ENCODE results near the gene POLE.

The POLE gene, protein sequence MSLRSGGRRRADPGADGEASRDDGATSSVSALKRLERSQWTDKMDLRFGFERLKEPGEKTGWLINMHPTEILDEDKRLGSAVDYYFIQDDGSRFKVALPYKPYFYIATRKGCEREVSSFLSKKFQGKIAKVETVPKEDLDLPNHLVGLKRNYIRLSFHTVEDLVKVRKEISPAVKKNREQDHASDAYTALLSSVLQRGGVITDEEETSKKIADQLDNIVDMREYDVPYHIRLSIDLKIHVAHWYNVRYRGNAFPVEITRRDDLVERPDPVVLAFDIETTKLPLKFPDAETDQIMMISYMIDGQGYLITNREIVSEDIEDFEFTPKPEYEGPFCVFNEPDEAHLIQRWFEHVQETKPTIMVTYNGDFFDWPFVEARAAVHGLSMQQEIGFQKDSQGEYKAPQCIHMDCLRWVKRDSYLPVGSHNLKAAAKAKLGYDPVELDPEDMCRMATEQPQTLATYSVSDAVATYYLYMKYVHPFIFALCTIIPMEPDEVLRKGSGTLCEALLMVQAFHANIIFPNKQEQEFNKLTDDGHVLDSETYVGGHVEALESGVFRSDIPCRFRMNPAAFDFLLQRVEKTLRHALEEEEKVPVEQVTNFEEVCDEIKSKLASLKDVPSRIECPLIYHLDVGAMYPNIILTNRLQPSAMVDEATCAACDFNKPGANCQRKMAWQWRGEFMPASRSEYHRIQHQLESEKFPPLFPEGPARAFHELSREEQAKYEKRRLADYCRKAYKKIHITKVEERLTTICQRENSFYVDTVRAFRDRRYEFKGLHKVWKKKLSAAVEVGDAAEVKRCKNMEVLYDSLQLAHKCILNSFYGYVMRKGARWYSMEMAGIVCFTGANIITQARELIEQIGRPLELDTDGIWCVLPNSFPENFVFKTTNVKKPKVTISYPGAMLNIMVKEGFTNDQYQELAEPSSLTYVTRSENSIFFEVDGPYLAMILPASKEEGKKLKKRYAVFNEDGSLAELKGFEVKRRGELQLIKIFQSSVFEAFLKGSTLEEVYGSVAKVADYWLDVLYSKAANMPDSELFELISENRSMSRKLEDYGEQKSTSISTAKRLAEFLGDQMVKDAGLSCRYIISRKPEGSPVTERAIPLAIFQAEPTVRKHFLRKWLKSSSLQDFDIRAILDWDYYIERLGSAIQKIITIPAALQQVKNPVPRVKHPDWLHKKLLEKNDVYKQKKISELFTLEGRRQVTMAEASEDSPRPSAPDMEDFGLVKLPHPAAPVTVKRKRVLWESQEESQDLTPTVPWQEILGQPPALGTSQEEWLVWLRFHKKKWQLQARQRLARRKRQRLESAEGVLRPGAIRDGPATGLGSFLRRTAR (N-terminal part only)

DNA sequence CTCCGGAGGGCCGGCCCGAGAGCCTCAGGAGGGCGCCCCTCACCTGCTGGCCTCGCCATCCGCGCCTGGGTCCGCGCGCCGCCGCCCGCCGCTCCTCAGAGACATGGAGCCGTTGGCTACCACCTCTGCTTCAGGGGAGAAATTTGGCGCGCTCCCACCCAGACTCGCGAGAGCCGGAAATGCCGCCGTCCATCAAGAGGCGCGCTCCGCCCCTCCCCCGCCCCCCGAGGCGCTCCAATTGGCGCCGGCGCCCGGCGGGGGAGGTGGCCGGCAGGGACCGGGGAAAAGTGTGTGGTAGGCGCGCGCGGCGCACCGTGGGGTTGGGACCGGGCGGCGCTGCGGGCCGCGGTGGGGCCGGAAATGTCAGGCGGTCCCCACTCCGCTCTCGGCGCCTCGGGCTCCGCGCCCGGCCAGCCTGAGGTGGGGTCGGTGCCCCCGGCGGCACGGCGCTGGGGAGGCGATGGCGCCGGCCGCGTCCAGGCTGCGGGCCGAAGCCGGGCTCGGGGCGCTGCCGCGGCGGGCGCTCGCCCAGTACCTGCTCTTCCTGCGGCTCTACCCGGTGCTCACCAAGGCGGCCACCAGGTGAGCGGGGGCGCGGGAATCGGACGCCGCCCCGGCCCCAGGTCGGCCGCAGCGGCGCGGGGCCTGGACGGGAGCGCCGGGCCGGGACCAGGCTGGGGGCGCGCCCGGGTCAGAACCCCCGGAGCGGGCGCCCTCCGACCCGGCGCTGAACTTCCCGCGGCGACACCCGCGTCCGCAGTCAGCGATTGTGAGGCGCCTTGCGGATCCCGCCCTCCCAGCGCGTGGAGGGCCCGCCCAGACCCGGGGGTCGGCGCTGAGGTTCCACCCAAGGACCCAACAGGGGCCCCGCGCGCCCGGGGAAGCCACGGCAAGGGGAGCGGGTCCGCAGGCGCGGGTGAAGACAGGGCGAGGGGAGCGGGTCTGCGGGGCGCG lies at the start of gene POLE, which contains the start of gene PXMP2:
TSS of gene POLE (minus strand) at position 132 of the 954 bp plus-strand sequence. CDS start at position 105, 27 bp downstream.
TSS of gene PXMP2 (plus strand) at position 377 of the 954 bp plus-strand sequence. CDS start at position 461, 84 bp downstream.
- DNase-seq = peak; percentile 94

DNA sequence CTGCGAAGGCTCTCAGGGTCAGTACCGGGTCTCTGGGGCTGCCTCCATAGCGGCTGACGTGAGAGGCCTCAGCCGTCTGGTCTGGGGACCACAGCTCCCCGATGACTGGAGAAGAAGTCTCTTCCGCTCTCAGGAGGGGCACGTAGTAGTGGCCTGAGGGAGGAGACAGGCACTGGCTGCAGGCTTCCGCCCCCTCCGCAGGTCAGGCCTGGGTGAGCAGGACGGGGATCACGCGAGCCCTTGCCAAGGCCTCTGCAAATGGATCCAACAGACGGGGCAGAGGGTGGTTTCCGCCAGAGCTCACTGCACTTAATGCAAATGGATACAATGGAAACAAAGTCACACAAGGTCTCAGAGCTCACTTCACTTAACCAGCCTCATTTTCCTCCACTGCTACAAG lies 49.8 kb upstream of the POLE start:
- no peak for DNase-seq

DNA sequence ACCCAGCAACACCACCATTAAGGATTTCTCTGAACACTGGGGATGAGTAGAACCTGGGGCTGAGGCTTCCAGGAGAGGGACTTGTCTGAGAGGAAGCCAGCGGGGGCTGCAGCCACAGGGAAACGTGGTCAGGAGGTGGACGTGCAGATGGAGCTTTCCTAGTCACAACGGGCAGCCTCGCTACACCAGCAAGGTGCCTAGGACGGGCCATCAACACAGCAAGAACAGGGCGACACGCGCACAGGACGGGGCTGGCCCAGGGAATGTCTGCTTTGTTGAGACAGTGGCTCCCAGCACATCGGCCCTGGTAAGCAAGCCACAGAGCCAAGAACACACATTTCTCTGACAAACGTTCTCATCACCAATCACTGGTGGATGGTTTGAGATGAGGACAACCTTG lies 49.2 kb upstream of the POLE start:
- no peak for DNase-seq

DNA sequence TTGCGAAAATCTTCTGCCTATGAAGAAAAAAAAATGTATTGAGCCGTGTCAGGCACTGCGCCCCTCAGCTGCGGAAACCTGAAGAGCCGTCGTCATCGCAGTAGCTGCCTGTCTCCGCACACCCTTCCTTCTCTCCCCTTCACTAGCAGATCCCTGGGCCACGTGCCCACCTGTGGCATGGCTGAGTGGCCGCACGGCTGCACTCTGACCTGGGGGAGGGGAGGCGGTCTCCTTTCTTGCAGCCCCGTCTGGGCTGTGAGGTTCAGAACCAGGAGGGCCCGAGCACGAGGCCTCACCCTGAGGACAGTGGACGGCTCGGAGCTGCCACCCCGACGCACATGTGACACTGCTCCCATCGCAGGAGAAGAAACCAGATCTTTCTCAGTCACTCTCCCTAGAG lies 48.4 kb upstream of the POLE start:
- DNase-seq = no peak

DNA sequence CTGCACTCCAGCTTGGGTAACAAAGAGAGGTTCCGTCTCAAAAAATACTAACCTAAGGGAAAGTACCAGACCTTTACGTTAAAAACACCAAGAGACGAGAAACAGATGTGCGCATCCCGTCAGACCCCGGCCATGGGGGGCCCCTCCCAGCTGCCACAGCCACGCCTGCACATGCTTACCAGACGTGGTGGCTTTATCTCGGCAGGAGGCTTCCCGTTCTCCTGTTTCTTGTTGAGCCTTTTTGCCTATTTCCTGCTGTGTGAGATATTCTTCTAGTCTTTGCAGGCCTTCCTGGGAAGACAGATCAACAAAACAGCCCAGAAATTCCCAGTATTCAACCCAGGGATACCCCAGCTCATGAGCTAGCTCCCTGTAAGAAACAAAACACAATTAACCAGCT lies 47.1 kb upstream of the POLE start:
- DNase-seq = no peak

DNA sequence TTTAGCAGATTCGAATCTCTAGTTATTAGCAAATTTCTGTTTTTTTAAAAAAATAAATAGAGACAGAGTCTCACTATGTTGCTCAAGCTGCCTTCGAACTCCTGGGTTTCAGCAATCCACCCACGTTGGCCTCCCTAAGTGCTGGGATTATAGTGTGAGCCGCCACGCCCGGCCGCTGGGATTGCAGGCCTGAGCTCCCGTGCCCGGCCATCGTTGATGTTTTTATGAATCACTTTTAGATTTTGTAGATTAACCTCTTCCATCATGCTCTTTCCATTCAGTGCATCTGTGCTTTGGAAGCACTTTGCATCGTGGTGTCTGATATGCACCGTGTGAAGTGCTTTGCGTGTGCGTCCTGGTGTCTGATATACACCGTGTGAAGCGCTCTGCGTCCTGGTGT lies 44.4 kb upstream of the POLE start:
- no peak for DNase-seq

DNA sequence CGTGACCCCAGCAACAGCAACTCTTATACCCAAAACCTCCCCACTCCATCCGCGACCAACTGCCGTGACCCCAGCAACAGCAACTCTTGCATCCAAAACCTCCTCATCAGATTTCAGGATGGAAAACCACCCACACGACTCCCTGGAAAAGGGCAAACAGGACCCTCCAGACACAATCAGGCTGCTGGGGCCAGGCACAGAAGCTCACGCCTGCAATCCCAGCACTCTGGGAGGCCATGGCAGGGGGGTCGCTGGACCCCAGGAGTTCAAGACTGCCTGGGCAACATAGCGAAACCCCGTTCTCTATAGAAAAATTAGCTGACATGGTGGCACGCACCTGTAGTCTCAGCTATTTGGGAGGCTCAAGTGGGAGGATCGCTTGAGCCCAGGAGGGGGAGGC lies 43.2 kb upstream of the POLE start:
- DNase-seq = no peak

DNA sequence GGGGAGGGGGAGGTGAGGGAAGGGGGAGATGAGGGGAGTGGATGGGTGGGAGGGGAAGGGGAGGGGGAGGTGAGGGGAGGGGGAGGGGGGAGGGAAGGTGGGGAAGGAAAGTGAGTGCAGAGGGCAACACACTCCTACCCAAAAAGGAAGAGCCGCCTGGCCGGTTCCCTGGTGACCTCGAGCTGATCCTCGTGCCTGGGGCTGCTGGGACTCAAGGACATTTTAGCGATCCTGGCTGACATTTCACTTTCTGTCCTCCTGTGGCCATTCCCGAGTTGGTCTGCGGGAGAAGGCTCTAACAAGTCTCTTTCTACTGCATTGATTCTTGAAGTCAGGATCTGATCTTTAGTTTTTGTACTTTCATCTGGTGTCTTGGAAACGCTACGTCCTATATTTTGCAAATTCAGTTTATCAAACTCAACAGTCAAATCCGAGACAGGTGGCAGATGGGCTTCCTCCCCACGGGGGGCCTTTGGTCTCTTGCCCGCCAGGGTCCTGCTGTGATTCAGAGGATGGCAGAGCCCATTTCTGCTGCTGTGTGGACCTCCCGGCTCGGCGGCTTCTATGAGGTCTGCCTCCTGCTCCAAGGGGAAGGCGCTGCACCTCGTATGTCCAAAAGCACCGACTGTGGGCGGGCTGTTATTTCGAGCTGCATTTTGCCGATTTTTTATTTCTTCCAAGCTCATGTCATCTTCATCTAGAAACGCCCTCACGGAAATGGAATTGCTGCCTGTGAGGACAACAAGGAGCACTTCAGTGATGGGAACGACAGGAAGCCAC lies 42.6 kb upstream of the POLE start:
- no peak for DNase-seq

DNA sequence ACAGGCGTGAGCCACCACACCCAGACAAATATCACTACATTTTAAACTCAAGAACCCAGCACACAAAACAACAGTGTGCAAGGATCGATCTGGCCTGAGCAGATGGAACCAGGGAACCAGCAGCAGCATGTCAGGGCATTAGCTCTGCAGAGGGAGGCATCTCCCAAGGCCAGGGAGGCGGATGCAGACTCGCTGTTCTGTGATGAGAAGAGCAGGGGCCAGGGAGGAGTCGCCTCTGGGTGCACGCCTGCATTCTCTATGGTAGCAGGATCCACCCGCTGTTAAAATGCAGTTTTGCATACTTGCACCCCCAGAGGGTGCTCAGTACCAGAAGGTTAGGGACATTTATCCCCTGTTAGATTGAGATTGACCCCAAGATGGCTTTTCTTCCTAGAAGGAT lies 41.4 kb upstream of the POLE start:
- no peak for DNase-seq

DNA sequence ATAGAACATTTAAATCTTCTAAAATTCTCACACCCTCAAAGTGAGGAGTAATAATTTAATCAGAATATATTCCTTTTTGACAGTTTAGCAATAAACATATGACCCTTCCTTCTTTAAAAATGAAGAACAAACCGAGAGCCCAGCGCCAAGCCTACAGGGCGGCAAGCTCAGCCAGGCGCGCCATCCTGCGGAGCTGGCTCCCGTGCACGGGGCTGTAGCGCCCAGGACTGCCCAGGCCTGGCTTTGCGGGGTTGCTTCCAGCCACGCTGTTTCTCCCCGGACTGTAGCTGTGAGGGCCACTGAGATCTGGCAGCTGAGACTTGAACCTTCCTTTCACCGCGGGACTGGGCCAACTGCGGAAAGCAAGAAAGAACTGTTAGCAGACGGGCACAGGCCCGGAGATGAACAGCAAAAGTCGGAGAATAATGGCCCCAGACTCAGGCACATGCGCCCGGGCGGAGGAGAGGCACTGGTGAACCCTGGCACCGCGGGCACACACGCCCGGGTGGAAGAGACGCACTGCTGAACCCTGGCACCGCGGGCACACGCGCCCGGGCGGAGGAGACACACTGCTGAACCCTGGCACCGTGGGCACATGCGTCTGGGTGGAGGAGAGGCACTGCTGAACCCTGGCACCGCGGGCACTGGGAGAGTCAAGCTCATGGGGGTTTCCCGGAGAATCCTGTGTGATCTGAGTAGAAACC lies 40.1 kb upstream of the POLE start:
- DNase-seq = no peak

DNA sequence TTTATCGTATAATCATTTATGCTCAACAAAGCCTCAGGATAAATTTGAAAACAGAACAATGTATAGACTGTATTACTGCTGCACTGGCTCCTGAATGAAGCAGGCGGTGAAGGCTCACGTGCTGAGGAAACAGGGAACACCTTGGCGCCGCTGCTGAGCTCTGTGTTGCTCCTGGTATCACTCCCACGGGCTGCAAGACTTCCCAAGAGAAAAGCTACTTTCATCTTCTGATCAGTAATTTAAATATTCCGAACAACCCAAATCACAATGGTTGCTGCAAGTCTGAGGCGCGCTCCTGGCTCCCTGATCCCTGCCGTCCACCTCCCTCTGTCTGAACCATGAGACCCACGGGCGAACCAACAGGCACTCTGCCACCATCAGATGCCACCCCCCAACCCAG lies 39.2 kb upstream of the POLE start:
- DNase-seq = no peak

DNA sequence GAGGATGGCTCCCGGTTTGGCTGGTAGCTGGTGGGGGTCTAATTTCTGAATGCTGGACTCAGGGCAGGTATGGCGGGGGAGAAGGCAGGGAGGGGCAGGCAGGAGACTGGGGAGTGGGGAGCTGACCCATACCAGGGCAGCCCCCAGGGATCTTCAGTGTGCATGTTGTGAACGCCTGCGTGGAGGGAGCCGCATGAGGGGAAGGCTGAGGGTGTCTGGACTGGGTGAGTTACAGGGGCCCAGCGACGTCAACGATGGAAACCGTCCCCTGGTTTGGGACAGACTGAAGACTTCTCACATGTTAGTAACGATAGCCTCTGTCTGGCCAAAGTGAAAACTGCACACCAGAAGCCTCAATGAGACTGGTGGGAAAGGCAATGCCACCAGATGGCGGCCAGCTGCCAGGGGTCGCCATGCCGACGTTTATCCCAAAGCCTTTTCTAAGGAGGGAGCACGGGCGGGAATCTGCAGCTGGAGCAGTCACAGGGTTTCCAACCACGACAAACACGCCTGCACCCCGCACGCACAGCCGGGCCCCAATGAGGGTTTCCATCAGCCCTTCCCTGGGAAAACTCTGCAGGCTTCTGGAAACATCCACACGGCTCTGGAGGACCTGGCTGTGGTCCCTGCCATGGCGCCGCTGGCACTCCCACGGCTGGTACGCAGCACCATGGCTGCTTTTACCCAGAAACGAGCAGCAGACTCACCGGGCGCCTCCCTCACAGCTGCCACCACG lies 37.5 kb upstream of the POLE start:
- DNase-seq = no peak

DNA sequence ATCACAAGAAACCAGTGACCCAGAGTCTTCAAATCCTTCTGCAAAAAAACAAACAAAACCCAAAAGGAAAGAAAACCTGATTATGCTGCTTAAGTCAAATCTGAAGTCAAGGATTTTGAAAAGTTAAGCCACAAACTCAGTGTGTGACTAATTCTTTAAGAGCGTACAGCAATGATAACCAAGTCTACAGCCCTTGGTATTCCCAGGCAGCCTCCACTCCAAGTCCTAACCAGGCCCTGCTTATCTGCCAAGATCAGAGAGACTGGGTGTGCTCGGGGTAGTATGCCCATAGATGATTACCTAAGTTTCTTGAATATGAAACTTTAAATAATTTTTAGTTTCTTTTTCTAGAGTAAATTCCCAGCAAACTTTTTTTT lies 36.6 kb upstream of the POLE start:
- DNase-seq = no peak

DNA sequence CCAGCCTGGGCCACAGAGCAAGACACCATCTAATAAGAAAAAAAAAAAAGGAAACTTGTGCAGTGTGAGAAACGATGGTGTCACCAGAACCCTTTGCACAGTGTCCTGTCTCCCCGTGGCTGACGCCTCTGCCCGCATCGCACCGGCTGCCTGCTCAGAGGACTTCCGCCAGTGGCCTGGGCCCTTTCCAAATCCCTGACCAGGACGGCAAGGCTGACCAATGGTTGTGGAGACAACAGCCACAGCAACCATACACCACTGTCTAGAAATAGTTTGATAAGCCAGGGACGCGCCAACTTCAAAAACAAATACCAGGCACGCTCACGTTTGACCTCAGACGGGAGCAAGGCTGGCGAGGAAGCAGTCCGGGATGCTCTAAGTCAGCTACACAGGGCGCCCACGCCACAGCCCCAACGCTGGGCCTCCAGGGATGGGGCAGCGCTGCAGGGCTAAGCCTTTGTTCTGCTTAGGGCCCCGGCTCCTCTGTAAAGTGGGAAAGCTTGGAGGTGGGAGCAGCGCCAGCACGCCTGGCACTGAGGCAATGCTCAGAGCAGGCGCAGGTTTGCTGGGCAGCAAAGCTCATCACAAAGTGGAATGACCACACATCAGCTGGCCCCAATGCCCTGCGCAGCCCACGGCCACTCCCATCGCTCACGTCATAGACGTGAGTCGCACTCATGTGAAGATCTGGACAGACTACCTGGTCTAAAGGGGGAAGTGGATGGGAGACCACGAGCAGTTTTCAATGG lies 36.0 kb upstream of the POLE start:
- no peak for DNase-seq

DNA sequence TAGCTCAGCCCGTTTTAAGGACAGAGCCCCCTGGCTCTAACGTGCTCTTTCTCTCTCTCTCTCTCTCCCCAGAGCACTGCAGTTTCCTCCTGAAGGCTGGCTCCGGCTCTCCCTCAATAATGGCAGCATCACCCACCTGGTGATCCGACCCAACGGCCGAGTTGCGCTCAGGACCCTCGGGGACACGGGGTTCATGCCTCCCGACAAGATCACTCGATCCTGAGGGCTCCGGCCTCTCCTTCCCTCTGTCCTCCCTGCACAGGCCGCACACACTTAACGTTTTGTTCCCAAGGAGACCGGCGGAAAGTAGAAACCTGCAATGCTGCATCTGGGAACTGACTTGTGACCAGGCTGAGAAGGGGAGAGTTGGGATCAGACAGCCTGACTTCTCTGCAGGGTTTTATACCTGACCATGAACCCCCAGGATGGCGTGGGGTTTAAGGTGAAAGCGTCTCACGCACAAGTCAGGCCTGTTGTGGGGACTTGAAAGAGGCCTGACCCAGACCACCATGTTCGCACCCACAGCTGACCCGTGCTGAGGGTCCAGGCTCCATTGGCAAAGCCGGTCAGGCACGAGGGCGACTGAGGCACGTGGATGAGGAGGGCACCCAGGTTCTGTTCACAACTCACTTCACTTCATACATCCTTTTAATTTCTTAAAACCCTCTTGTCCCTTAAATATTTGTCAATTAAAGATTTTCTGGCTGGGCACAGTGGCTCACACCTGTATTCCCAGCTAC lies 33.6 kb upstream of the POLE start:
- DNase-seq = no peak

DNA sequence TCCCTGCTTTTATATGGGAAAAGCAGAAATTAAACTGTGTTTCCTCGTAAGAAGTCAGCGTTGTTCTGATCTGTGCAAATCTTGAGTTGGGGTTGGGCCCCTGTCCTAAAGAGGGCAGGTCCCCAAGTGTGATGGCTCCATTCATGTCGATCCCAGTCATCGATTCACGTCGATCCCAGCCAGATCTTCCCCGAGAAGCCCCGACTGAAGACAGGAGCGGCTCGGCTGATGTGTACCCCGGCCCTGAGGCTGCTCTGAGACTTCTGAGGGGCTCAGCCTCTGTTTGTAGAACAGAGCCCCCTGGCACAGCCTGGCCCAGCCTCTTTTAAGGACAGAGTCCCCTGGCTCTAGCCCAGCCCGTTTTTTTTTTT lies 32.8 kb upstream of the POLE start:
- no peak for DNase-seq

DNA sequence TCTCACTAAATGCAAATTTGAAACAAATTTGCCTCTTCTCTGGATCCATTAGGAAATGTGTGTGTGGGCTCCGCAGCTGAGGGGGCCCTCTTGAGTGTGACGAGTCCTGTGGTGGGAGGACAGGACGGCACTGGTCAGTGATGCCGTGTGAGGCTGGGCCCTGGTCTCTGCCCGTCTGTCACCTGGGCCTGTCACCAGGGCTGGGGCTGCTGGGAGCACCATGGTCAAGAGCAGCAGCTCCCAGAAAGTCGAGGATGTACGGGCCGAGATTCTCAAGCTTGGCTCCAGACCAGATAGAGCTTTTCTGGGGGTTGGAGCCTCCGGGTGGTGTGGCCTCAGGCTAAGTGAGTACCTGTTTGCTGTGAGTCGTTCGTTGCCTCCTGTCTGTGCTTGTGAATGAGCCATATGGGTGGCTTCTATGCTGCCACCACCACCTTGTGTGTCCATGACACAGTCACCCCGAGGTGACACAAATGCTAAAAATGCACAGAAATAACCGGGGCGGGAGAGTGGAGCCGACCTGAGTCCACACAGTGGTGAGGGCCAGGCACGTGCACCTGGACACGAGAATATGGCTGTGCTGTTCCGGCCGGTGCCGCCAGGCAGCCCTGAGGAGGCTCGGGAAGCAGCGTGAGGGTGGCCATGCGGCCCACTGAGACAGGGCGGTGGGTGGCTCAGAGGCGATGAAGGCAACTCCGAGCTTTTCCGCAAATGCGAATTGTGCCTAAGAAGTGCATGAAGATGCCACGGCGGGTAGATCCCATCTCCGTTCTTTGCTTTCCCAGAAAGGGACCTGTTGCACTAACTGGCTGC lies 32.2 kb upstream of the POLE start:
- DNase-seq = no peak
